CD8-positive, alpha-beta T cell (primary cell): ENCODE data around the gene ABO. TPM values are rescaled to one million over a fixed set of nuclear protein-coding genes. Genes with fewer than 3 reads are reported as not detected.

Source experiments
- total RNA-seq, 46 experiments: library from RNA in 2 of 46; stranded (reverse) in 2 of 46; gene quantifications; one replicate each; pipeline ENCODE4 v1.2.3 and lab custom pipeline; 2021 to 2026

Gene ABO
- total RNA-seq, 2 experiments from 2014 or later = not detected

Other genes with a start within 250 kb of the ABO start
- gene GTF3C5, start 244.2 kb downstream of the ABO start, total RNA-seq = 10 to 100 TPM; 54.1 to 58.7 TPM
- under 1 TPM; 0.19 to 0.30 TPM for gene CEL, start 213.2 kb downstream of the ABO start, total RNA-seq
- 100 to 1,000 TPM; 177 to 186 TPM for gene RALGDS, start 154.0 kb downstream of the ABO start, total RNA-seq
- gene GBGT1, start 111.3 kb downstream of the ABO start, total RNA-seq = under 1 TPM; 0.53 to 0.84 TPM
- gene OBP2B, start 66.0 kb downstream of the ABO start, total RNA-seq = not detected
- gene SURF6, start 61.0 kb upstream of the ABO start, total RNA-seq = 10 to 100 TPM; 17.0 to 17.8 TPM
- gene MED22, start 72.9 kb upstream of the ABO start, total RNA-seq = 10 to 100 TPM; 17.8 to 21.2 TPM
- gene RPL7A, start 73.0 kb upstream of the ABO start, total RNA-seq = 1,000 to 10,000 TPM; 2,612 to 2,623 TPM
- gene SURF1, start 81.3 kb upstream of the ABO start, total RNA-seq = 10 to 100 TPM; 34.3 to 36.8 TPM
- gene SURF2, start 81.3 kb upstream of the ABO start, total RNA-seq = 10 to 100 TPM; 18.6 to 21.9 TPM
- 100 to 1,000 TPM; 228 TPM for gene SURF4, start 100.9 kb upstream of the ABO start, total RNA-seq
- 1 to 10 TPM in 1 of 2 experiments, under 1 TPM in 1; 0.92 to 1.8 TPM for gene STKLD1, start 101.2 kb upstream of the ABO start, total RNA-seq
- 10 to 100 TPM; 22.5 to 24.0 TPM for gene REXO4, start 142.8 kb upstream of the ABO start, total RNA-seq
- gene ADAMTS13, start 147.2 kb upstream of the ABO start, total RNA-seq = 1 to 10 TPM; 2.0 to 2.5 TPM
- 1 to 10 TPM; 7.4 to 9.7 TPM for gene CACFD1, start 184.8 kb upstream of the ABO start, total RNA-seq
- gene SLC2A6, start 203.9 kb upstream of the ABO start, total RNA-seq = 1 to 10 TPM; 8.0 to 9.7 TPM
- not detected for gene MYMK, start 249.8 kb upstream of the ABO start, total RNA-seq